ENCODE measurements around the gene LRP5.

The LRP5 gene

DNA sequence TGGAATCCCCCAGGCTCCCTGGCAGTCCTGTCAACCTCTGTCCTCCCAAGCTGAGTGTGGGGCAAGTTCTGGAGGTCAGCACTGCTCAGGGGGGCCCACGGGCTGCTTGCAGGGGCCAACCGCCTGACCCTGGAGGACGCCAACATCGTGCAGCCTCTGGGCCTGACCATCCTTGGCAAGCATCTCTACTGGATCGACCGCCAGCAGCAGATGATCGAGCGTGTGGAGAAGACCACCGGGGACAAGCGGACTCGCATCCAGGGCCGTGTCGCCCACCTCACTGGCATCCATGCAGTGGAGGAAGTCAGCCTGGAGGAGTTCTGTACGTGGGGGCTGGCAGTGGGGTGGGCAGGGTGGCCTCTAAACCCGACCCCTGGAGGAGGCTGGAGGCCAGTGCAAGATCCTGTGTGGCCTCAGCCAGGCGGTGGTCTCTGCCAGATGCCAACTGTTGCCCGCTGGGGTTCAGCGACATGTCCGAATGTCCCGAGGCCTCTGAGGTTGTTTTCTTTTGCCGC, 113.5 kb downstream of the LRP5 start:
- no peak overlapping the region for H3K27ac ChIP-seq (ENCODE audit: low read depth, low read length)
- no peak overlapping the region for H3K4me3 ChIP-seq (ENCODE audit: low read length)
- no peaks in the 10 kb centered on the region for H3K79me2 ChIP-seq (ENCODE audit: control insufficient read depth, low read length)
- no peaks in the 10 kb centered on the region for H4K20me1 ChIP-seq (ENCODE audit: control insufficient read depth, insufficient read depth, low read depth, low read length)
- no peaks in the 10 kb centered on the region for H3F3A ChIP-seq (ENCODE audit: control insufficient read depth, insufficient read depth)
- peaks cover 7% of the 10 kb centered on the region; the same call in 1 of the 2 replicates for H3K36me3 ChIP-seq (ENCODE audit: control insufficient read depth, low read length)
- H3K4me1 ChIP-seq (ENCODE audit: control insufficient read depth, low read length): no peaks in the 10 kb centered on the region
- TF ChIP-seq, protein P1, sequence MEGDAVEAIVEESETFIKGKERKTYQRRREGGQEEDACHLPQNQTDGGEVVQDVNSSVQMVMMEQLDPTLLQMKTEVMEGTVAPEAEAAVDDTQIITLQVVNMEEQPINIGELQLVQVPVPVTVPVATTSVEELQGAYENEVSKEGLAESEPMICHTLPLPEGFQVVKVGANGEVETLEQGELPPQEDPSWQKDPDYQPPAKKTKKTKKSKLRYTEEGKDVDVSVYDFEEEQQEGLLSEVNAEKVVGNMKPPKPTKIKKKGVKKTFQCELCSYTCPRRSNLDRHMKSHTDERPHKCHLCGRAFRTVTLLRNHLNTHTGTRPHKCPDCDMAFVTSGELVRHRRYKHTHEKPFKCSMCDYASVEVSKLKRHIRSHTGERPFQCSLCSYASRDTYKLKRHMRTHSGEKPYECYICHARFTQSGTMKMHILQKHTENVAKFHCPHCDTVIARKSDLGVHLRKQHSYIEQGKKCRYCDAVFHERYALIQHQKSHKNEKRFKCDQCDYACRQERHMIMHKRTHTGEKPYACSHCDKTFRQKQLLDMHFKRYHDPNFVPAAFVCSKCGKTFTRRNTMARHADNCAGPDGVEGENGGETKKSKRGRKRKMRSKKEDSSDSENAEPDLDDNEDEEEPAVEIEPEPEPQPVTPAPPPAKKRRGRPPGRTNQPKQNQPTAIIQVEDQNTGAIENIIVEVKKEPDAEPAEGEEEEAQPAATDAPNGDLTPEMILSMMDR (IDR thresholded peaks at IDR 0.05; ENCODE audit: low read depth, low read length, poor library complexity, severe bottlenecking): no peak
- TF ChIP-seq EZH2phosphoT487 (IDR thresholded peaks at IDR 0.05; ENCODE audit: borderline replicate concordance, low read length): no peak
- peaks cover 6% of the 10 kb centered on the region for H3K9me3 ChIP-seq (ENCODE audit: control insufficient read depth, insufficient read depth, low read length)
- H3K27me3 ChIP-seq (ENCODE audit: control insufficient read depth, low read length): no peaks in the 10 kb centered on the region
- no peak overlapping the region for H3K4me2 ChIP-seq (ENCODE audit: low read length)
- H3K9me2 ChIP-seq (replicated peaks; ENCODE audit: control insufficient read depth, low read length): no peaks in the 10 kb centered on the region

DNA sequence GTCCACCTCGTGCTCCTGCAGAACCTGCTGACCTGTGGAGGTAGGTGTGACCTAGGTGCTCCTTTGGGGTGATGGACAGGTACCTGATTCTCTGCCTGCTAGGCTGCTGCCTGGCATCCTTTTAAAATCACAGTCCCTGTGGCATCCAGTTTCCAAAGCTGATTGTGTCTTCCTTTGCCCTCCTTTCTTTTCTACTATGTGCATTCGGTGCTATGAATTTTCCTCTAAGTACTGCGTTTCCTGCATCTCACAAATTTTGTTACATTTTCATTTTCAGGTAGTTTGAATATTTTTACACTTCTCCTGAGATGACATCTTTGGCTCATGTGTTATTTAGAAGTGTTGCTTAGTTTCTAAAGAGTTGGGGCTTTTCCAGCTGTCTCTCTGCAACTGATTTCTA, 117.3 kb downstream of the LRP5 start:
- Histone ChIP-seq H3K27me3 (ENCODE audit: control insufficient read depth, low read length) (no peaks in the 10 kb centered on the region), H4K20me1 (ENCODE audit: control insufficient read depth, insufficient read depth, low read depth, low read length) (no peaks in the 10 kb centered on the region), H3K9me2 (replicated peaks; ENCODE audit: control insufficient read depth, low read length) (no peaks in the 10 kb centered on the region), H3K9me3 (ENCODE audit: control insufficient read depth, insufficient read depth, low read length) (peaks cover 6% of the 10 kb centered on the region), H3K36me3 (ENCODE audit: control insufficient read depth, low read length) (peaks cover 7% of the 10 kb centered on the region; the same call in 1 of the 2 replicates), H3K79me2 (ENCODE audit: control insufficient read depth, low read length) (no peaks in the 10 kb centered on the region), H3K4me1 (ENCODE audit: control insufficient read depth, low read length) (no peaks in the 10 kb centered on the region), H3F3A (ENCODE audit: control insufficient read depth, insufficient read depth) (no peaks in the 10 kb centered on the region), H3K4me3 (ENCODE audit: low read length) (no peak overlapping the region), H3K4me2 (ENCODE audit: low read length) (no peak overlapping the region), H3K27ac (ENCODE audit: low read depth, low read length) (no peak overlapping the region)
- TF ChIP-seq EZH2phosphoT487 (IDR thresholded peaks at IDR 0.05; ENCODE audit: borderline replicate concordance, low read length): no peak

DNA sequence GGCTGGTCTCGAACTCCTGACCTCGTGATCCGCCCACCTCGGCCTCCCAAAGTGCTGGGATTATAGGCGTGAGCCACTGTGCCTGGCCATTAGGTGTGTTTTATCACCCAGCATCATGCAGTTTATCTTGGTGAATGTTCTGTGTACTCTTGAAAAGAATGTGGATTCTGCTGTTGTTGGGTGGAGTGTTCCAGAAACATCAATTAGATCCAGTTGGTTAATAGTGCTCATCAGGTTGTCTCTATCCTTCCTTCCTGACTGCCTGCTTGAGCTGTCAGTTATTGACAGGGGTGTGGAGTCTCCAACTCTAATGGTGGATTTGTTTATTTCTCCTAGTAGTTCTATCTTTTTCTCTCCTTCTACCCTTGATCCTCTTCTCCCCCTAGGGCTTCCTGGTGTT, 118.0 kb downstream of the LRP5 start:
- Histone ChIP-seq H3K36me3 (ENCODE audit: control insufficient read depth, low read length) (peaks cover 7% of the 10 kb centered on the region; the same call in 1 of the 2 replicates), H3K9me2 (replicated peaks; ENCODE audit: control insufficient read depth, low read length) (no peaks in the 10 kb centered on the region), H3K79me2 (ENCODE audit: control insufficient read depth, low read length) (no peaks in the 10 kb centered on the region), H3K4me1 (ENCODE audit: control insufficient read depth, low read length) (no peaks in the 10 kb centered on the region), H3F3A (ENCODE audit: control insufficient read depth, insufficient read depth) (no peaks in the 10 kb centered on the region), H4K20me1 (ENCODE audit: control insufficient read depth, insufficient read depth, low read depth, low read length) (no peaks in the 10 kb centered on the region), H3K27me3 (ENCODE audit: control insufficient read depth, low read length) (no peaks in the 10 kb centered on the region), H3K27ac (ENCODE audit: low read depth, low read length) (no peak overlapping the region), H3K9me3 (ENCODE audit: control insufficient read depth, insufficient read depth, low read length) (peaks cover 6% of the 10 kb centered on the region), H3K4me2 (ENCODE audit: low read length) (no peak overlapping the region), H3K4me3 (ENCODE audit: low read length) (no peak overlapping the region)
- TF ChIP-seq EZH2phosphoT487 (IDR thresholded peaks at IDR 0.05; ENCODE audit: borderline replicate concordance, low read length): no peak
- TF ChIP-seq, protein P1 (IDR thresholded peaks at IDR 0.05; ENCODE audit: low read depth, low read length, poor library complexity, severe bottlenecking): no peak

DNA sequence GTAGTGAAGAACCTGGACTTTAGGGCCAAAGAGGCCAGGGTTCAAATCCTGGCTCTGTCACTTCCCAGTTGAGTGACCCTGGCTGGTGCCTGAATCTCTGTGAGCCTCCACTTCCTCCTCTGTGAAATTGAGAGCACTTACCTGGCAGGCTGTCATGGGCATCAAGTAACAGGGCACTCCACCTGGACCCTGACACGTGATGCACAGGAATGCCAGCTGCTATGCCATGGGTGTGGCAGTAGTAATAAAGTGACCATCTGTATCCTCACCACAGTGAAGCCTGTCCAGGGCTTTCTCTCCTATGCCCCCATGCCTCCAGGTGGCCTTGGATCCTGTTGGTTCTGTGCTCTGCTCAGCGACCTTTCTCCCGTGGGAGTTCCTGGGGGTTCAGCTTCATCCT, 118.4 kb downstream of the LRP5 start:
- no peak overlapping the region for H3K27ac ChIP-seq (ENCODE audit: low read depth, low read length)
- H3K4me3 ChIP-seq (ENCODE audit: low read length): no peak overlapping the region
- no peaks in the 10 kb centered on the region for H3K79me2 ChIP-seq (ENCODE audit: control insufficient read depth, low read length)
- no peaks in the 10 kb centered on the region for H3K9me2 ChIP-seq (replicated peaks; ENCODE audit: control insufficient read depth, low read length)
- no peaks in the 10 kb centered on the region for H3K27me3 ChIP-seq (ENCODE audit: control insufficient read depth, low read length)
- H4K20me1 ChIP-seq (ENCODE audit: control insufficient read depth, insufficient read depth, low read depth, low read length): no peaks in the 10 kb centered on the region
- no peak overlapping the region for H3K4me2 ChIP-seq (ENCODE audit: low read length)
- H3K36me3 ChIP-seq (ENCODE audit: control insufficient read depth, low read length): peaks cover 7% of the 10 kb centered on the region; the same call in 1 of the 2 replicates
- H3F3A ChIP-seq (ENCODE audit: control insufficient read depth, insufficient read depth): no peaks in the 10 kb centered on the region
- H3K9me3 ChIP-seq (ENCODE audit: control insufficient read depth, insufficient read depth, low read length): peaks cover 6% of the 10 kb centered on the region
- no peaks in the 10 kb centered on the region for H3K4me1 ChIP-seq (ENCODE audit: control insufficient read depth, low read length)
- no peak for TF ChIP-seq EZH2phosphoT487 (IDR thresholded peaks at IDR 0.05; ENCODE audit: borderline replicate concordance, low read length)
- TF ChIP-seq, protein P1 (IDR thresholded peaks at IDR 0.05; ENCODE audit: low read depth, low read length, poor library complexity, severe bottlenecking): no peak
